Measurements from ENCODE around the gene TMEM252.

Gene TMEM252

GRCh38 chr9:68538200-68538599 is 2.5 kb downstream of the TMEM252 start:
- no peak for DNase-seq

- DNase-seq: no peak
These were observed 3.1 kb downstream of the TMEM252 start for GRCh38 chr9:68537616-68537880.

DNA sequence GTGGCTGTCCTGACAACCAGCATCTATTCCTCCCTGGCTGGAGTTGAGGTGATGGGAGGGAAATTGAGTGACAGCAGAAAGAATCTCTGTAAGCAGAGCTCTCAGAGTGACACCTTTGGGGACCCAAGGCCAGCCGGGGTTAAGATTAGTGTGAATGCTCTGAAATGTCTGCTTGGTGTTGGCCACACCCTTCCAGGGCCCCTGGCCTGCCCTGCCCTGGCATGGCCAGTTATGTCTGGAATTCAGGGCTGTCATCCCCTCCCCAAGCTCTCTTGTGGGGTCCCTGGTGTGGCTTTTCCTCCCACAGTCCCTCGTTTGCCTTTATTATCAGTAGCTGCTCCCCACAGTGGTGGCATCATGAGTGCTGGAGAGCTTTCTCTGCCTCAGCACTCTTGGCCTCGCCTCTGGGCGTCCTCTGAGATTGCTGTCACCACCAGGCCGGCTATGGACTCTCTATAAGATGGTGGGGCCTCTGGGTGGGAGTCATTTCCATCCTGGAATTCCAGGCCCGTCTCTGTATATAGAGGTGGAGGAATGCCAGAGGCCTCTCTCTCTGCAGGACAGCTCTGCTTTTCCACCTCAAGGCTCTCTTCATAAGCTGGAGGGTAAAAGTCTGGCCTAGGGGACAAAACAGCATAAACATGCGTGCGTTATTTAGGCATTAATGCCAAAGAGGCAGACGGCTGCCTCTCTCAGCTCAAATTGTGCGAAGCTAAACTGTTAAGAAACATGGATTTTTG is 3.6 kb downstream of the TMEM252 start:
- no peak for DNase-seq

- DNase-seq: no peak
These were observed 7.0 kb downstream of the TMEM252 start for GRCh38 chr9:68533678-68534077.

DNA sequence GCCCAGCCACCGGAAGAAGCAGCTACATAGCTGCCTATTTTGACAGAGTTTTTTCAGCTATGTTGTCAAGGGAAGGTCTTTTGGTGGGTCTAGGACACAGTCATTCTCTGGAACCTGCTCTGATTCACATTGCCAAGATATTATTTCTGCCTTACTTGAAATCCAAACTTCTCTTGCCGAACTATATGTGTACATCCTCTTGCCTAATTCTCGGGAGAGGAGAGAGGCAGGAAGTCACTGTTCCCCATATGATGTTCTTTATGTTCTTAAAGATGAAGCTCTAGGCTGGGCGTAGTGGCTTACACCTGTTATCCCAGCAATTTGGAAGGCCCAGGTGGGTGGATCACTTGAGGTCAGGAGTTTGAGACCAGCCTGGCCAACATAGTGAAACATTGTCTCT is 8.6 kb downstream of the TMEM252 start:
- DNase-seq: no peak

- DNase-seq: no peak
These were observed 10.1 kb downstream of the TMEM252 start for GRCh38 chr9:68530618-68531017.

- no peak for DNase-seq
These were observed 17.2 kb downstream of the TMEM252 start for GRCh38 chr9:68523367-68523936.

GRCh38 chr9:68522954-68523353 is 17.7 kb downstream of the TMEM252 start:
- no peak for DNase-seq

DNA sequence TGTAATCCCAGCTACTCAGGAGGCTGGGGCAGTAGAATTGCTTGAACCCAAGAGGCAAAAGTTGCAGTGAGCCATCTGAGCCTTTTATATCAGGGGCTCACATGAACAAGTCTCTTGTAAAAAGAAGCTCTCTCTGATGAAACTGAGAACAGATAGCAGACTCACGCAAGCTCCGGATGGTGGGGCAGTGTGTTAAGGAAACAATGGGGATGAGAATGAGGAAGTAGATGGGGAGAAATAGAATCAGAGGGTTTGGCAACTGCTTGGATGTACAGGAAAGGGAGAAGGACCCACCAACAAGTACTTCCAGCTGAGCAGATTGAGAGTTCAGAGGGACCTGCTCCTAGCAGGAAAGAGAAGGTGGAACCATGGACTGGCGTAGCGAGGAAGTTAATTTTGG is 18.6 kb downstream of the TMEM252 start:
- DNase-seq: no peak

DNA sequence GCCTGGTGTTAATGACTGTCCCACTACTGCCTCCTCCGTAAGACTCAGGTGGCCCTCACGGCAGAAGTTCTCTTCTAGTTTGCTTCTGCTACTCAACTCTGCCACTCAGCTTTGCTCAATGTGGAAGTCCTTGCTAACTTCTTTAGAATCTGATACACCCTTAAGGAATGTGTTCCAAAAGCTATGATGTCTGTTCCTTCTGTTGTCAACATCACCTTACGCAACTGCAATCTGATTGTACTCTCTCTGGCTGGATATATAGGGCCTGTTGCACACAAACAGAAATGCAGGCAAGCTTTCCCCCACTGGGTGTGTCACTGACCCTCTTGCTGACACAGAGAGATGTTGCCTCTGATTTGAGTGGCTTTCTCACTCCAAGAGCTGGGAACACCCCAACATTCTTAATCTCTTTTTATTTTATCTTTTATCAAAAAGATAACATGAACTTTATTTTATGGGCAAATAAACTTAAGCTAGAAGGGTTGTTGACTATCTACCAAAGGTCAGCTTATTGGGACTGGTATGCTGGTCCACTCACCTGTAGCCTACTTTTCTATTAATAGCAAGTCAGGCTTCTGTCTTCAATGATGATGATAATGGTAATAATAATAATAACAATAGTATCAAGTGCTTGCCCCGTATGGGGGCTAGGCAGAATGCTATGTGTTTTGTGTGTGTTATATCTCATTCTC is 25.2 kb downstream of the TMEM252 start:
- no peak for DNase-seq

GRCh38 chr9:68513981-68514380 is 26.7 kb downstream of the TMEM252 start:
- DNase-seq: no peak

DNA sequence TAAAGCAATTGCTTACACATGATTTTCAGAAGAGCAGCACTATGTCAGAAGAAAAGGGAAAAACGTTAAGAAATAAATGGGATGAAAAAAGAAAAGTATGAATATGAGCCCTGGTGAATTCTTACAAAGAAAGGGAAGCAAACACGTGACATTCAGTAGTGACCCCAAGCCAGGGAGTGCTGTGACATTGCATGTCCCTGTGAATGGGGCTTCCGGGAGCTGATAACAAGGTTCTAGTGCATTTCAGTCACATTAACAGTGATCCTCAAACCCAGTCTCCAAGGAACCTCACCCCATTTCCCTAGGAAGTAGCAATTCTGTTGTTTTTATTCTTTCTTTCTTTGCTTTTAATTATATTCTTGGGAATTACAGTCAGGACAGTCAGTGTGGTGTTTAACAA is 27.3 kb downstream of the TMEM252 start:
- no peak for DNase-seq

DNA sequence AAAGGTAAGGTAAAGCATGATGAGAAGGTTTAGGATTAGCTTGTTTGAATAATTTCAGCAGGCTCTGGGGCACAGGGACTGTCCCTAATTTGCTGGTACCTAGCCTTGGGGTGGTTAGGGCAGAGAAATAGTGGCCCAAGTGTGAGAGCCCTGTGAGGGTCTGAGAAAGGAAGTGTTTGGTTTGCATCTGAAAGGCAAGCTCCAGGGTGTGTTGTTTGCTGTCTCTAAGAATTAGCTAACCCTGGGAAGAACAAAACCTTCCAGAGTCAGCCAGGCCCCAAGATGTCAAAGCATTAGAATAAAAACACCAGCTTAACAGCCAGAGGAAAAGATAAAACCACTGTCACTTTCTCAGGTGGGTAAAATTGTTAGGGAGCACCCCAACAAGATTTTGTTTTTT is 31.0 kb downstream of the TMEM252 start:
- DNase-seq: no peak

- no peak for DNase-seq
These were observed 32.1 kb downstream of the TMEM252 start for GRCh38 chr9:68508547-68508946.

DNA sequence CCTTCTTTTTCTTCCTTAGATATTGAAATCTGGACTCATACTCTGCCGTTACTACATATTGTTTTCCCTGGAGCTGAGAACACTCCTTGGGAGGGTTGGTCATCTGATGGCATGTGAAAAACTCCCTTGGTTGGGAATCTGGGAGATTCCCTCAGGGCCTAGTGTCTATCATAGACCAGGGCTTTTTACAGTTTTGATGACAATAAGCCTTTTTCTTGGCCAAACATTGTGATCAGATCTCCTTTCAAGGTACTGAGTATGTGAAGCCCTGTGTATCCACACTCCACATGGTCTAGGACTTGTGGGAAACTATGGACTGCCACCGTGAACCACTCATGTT is 32.9 kb downstream of the TMEM252 start:
- no peak for DNase-seq

DNA sequence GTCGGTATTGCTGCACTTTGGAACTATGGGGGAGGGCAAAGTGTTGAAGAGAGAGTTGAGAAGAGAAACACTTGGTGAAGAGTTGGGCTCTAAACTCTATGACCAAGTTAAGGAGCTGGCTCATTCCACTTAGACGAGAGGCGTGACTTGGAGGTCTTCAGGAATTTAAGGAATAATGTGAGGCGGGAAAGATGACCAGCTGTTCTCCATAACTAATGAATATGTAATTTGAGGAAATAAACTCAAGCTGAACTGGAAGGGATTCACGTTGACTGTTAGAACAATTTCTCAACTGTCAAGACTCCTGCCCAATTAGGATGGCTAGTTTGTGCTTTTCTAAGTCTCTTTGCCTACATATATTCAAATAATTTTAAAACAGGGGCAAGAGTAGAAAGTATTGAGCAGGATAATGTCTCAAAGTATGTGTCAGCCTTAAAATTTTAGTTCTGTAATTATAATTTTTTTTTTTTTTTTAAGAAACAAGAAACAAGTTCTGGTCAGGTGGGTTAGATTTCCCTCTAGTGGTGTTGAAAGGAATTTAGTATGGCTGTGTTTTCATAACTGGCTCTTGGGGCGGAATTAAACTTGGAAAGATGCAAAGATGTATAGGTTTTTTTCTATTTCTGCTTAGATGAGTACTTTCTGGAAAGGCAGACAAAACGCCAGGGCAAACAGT is 33.4 kb downstream of the TMEM252 start:
- DNase-seq: no peak

- no peak for DNase-seq
These were observed 34.1 kb downstream of the TMEM252 start for GRCh38 chr9:68506551-68506950.

DNA sequence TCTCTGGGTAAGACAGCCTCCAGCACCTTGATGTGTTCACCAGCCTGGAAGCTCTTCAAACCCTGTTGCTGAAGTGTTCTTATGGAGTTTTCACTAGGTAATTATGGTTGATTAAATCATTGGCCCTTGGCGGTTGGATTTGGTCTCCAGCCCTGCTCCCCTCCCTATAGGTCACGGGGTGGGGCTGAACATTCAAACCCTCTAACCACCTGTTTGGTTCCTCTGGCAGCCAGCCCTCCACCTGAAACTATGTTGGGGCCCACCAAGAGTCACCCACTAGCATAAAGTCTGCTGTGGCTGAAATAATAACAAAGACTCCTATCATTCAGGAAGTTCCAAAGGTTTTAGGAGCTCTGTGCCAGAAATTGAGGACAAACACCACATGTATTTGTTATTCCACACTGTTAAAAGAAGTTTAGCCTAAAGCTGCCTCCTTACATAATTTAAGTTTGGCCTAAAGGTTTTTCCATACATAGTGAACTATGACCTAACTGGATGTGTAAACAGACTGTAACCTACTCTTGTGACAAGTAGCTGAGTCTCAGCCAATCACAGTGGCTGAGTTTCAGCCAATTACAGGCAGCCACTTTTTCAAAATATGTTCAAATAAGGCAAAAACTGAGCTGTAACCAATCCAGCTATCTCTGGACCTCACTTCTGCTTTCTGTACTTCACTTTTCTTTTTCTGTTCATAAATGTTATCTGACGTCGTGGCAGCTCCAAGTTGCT is 34.8 kb downstream of the TMEM252 start:
- DNase-seq: no peak

- no peak for DNase-seq
These were observed 38.4 kb downstream of the TMEM252 start for GRCh38 chr9:68502279-68502678.

GRCh38 chr9:68500457-68501381 is 40.0 kb downstream of the TMEM252 start:
- no peak for DNase-seq

GRCh38 chr9:68498816-68499215 is 41.9 kb downstream of the TMEM252 start:
- DNase-seq: no peak

GRCh38 chr9:68497629-68498028 is 43.1 kb downstream of the TMEM252 start:
- DNase-seq: no peak

Measured in NCI-H2171 (cell line).